ENCODE results near the gene SMG6.

The SMG6 gene

GRCh38 chr17:2022647-2023240 lies 280.8 kb downstream of the SMG6 start:
- H3K27ac ChIP-seq, result no peak overlapping the region
- no peak for TF ChIP-seq CTCF (conservative IDR thresholded peaks at IDR 0.05)

- TF ChIP-seq CTCF (conservative IDR thresholded peaks at IDR 0.05), result no peak
- no peak overlapping the region for H3K27ac ChIP-seq
Measured at GRCh38 chr17:2020721-2021120, 282.9 kb downstream of the SMG6 start.

- TF ChIP-seq CTCF (conservative IDR thresholded peaks at IDR 0.05), result no peak
- H3K27ac ChIP-seq, result no peak overlapping the region
Measured at GRCh38 chr17:2019723-2020122, 283.9 kb downstream of the SMG6 start.

- no peak overlapping the region for H3K27ac ChIP-seq
- TF ChIP-seq CTCF (conservative IDR thresholded peaks at IDR 0.05), result no peak
Measured at GRCh38 chr17:2018716-2019510, 284.7 kb downstream of the SMG6 start.

GRCh38 chr17:2017274-2017941 lies 286.2 kb downstream of the SMG6 start:
- H3K27ac ChIP-seq, result no peak overlapping the region
- TF ChIP-seq CTCF (conservative IDR thresholded peaks at IDR 0.05), result no peak

- no peak overlapping the region for H3K27ac ChIP-seq
- no peak for TF ChIP-seq CTCF (conservative IDR thresholded peaks at IDR 0.05)
Measured at GRCh38 chr17:2016494-2016893, 287.1 kb downstream of the SMG6 start.

- TF ChIP-seq CTCF (conservative IDR thresholded peaks at IDR 0.05), result no peak
- H3K27ac ChIP-seq, result no peak overlapping the region
Measured at GRCh38 chr17:2015314-2015713, 288.3 kb downstream of the SMG6 start.
